GM18907 (cell line): ENCODE results near the gene CRKL.

Experiments used
- ATAC-seq: cut with Tn5 transposase; IDR thresholded peaks from one replicate; pipeline ENCODE4 v1.9.1; 2021; ENCODE audit warnings: mild to moderate bottlenecking, moderate library complexity; ENCODE audit not compliant: unreplicated experiment

CRKL gene

DNA sequence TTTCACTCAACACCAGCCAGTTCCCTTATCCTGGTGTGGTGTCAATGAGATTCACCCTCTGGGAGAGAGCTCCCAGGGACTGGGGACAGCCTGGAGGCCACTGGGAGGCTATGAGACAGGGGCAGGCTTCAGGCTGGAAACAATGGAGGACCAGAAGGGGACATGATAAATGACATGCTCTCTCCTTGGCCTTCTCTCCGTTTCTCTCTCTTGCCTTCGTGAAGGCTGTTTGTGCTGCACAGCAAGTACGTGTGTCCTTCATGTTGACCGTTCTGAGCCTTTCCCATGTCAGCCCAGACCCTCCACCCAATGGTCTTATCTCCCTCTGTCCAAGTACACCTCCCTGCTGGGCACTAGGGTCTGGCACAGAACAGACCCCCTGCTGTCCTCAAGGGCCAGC lies 63.3 kb downstream of the CRKL start:
- ATAC-seq: no peak

DNA sequence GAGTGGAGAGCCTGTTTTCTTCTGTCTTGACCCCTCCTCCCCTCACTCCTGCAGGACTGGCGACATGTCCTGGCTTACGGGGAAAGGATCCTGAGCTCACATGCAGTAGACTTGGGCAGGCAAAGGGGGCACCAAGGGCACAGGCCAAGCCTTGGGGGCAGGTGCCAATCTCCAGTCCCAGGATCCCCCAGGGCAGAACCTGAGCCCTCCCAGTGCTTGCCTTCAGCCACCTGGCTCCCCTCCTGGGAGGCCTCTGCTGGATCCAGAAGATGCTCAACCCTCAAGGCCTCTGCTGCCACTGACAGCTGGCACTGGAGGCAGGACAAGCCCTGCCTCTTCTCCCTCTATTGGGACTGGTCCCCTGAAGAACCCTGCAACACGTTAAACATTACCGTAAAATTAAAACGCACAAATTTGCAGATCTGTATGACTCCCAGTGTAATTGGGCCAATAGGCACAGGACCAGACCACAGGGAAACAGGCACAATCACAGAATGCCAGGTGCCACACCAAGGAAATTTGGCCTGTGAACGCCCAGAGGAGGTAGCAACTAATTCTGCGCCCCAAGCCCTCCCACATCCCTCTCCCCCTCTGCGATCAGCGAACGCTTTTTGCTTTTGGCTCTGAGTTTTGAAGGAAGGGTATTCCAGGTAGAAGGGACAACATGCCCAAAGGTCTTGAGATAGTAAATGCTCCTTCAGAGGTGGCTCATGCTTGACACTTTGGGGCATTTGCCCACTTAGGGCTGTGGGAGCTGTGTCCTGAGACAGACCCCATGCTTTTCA lies 63.9 kb downstream of the CRKL start:
- ATAC-seq: no peak

DNA sequence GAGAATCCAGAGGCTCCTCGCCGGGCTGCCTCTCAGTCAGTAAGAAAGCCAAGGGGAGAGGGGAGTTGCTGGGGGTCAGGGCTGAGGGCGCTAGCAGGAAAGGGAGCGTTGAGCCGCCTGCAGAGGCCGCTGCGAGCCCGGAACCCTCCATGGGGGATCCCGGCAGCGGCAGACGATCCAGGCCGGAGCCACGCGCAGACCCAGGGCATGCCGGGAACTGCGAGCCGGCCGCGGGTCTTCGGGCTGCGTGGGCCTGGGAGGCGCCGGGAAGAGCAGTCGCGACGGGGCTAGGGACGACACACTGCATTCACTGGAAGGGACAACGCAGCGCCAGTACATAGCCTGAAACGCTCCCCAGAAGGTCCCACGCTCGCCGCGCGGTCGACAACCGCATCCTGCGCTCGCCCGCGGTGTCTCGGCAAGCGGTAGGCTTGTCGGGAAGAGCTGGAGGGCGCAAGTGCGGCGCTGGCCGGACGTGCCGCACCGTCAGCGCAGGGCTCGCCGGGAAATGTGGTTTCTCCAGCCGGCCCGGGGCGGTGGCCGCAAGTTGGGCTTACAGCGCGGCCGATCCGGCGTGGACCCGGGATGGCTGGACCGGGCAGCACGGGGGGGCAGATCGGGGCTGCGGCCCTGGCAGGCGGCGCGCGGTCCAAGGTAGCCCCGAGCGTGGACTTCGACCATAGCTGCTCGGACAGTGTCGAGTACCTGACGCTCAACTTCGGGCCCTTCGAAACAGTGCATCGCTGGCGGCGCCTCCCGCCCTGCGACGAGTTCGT lies 64.8 kb downstream of the CRKL start, which contains the start of gene LZTR1:
LZTR1 (plus strand) TSS at position 511 of the 776 bp plus-strand sequence; CDS start at position 586, 75 bp downstream.
- ATAC-seq: peak; percentile 85

DNA sequence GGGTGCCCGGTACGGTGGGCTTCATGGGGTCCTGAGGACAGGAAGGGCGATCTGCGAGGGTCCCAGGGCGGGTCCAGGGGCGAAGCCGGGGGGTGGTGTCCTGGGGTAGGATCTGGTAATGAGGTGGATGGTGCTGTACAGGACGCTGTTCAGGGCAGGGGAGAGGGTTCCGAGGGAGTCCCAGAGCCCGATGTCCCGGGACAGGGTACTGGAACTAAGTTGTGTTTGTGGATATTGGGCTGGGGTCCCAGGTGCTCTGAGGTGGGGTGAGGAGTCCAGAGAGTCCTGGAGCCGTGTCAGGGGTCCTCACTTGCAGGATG lies 65.3 kb downstream of the CRKL start:
- peak; percentile 15 for ATAC-seq

DNA sequence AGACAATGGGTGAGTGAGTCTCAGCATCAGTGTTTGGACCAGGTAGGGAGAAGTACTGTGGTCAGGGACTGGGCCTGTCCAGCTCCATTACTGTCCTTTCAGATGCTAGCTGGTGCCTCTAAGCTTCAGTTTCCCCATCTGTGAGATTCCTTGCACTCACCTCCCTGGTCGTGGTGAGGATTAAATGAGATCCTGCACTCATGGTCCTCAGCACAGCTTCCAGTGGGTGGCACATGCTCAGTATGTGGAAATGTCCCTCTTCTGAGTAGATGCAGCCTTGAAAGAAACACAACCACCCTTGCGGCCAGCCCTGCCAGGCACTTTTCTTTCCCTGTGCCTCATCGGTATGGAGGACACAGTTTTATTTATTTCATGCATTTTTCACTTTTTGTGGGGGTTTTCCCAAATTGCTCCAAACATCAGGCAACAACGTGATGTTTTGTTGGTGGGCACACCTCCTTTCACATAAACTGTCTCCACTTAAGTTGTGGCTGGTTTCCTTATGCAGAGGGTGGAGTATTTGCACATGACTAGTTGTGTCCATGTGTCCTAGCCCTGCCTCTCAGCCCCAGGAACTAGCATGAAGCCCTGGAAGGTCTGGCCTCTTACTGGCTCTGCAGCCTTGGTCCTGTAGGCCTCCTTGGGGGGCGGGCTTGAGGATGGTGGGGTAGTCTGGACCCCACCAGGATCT lies 66.0 kb downstream of the CRKL start:
- no peak for ATAC-seq

DNA sequence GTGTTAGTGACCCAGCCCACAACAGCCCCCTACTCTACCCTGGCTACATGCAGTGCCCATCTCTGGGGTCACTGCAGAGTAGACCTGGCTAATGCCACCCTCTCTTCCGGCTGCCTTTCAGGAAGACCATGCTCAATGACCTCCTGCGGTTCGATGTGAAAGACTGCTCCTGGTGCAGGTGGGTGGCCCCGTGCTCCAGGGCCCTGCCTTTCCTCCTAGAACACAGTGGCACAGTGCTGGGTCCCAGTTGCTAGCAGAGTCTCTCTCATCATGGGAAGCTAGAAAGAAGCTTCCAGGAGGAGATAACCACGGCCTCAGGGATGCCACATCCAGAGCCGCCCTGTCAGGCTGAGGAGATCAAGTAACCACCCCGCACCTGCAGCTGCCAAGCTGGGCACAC lies 68.5 kb downstream of the CRKL start:
- ATAC-seq: no peak

DNA sequence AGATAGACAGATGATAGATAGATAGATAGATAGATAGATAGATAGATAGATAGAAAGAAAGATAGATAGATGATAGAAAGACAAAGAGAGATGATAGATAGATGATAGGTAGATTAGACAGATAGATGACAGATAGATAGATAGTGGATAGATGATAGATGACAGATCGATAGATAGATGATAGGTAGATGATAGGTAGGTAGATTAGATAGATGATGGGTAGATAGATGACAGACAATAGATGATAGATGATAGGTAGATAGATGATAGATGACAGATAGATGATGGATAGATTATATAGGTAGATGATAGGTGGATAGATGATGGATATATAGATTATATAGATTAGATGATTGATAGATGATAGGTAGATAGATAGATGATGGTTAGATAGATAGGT lies 69.2 kb downstream of the CRKL start:
- no peak for ATAC-seq

DNA sequence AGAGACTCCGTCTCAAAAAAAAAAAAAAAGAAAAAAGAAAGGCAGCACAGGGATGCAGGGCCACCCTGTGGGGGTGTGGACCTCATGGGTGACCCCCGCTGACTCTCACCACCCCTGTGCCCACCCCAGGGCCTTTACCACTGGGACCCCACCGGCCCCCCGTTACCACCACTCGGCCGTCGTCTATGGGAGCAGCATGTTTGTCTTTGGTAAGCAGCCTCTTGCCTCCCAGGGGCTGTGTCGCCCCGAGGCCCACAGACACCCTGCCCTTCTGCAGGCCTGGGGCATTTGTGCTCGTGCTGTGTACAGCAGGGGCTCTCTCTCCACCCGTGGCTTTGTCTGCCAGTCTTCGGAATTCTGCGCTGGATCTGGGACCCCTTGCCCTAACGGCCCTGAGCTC lies 70.2 kb downstream of the CRKL start:
- ATAC-seq: no peak

DNA sequence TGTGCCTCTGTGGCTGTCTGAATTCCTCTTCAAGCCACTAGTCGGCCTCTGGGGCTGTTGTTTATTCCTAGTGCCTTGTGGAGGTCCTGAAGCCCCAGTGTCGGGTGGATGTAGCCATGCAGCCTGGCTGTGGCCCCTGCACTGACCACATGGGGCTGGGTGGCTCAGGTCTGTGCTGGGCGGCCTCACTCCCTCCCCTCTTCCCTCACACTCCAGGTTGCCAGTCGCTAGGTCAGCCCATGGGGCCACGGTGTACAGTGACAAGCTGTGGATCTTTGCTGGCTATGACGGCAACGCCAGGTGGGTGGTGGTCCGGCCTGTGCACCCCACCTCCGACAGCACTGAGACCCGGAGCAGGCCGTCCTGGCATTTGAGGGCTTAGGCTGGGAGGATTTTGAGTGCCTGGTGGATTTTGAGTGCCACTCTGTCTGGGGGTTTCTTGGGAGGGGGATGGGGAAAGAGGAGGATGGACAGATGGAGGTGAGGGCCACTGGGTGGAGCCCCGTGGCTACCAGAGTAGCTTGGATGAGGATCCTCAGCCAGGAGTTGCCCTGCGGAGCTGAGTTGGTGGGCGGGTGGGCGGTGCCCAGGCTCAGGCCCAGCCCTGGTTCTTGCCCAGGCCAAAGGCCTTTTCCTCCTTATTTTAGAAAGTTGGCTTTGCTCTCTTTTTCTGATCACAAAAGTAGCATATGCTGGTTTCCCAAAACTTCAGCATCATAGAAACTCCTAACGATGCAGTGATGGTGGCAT lies 71.5 kb downstream of the CRKL start:
- ATAC-seq: no peak

DNA sequence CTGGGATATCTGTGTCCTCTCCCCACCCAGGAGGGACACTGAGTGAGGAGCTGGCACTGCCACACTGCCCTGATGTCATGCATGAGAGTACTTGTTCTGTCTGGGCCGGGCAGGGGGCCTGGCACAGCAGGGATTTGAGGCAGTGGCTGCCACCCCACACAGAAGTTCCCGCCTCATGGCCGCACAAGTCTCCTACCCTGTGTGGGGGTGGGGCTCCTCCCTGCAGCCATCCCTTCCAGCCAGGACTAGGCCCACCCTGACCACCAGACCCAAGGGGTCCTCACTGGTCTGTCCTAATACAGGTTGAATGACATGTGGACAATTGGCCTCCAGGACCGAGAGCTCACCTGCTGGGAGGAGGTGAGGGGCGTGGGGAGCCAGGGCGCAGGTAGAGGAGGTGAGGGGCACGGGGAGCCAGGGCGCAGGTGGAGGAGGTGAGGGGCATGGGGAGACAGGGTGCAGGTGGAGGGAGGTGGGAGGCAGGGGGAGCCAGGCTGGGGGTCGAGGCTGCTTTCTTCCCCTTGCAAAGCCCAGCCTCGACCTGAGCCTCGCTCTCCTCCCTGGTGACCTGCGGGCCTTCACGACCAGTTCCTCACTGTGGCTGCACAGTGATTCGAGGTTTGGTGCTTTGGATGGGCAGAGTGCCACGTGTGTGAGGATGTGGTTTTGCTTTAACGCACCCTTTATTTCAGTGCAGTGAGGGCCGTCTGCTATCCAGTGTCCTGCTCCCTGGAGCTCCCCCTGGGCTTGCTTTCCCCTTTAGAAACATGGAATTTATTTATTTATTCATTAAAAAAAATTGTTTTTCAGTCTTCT lies 72.3 kb downstream of the CRKL start:
- ATAC-seq: no peak

DNA sequence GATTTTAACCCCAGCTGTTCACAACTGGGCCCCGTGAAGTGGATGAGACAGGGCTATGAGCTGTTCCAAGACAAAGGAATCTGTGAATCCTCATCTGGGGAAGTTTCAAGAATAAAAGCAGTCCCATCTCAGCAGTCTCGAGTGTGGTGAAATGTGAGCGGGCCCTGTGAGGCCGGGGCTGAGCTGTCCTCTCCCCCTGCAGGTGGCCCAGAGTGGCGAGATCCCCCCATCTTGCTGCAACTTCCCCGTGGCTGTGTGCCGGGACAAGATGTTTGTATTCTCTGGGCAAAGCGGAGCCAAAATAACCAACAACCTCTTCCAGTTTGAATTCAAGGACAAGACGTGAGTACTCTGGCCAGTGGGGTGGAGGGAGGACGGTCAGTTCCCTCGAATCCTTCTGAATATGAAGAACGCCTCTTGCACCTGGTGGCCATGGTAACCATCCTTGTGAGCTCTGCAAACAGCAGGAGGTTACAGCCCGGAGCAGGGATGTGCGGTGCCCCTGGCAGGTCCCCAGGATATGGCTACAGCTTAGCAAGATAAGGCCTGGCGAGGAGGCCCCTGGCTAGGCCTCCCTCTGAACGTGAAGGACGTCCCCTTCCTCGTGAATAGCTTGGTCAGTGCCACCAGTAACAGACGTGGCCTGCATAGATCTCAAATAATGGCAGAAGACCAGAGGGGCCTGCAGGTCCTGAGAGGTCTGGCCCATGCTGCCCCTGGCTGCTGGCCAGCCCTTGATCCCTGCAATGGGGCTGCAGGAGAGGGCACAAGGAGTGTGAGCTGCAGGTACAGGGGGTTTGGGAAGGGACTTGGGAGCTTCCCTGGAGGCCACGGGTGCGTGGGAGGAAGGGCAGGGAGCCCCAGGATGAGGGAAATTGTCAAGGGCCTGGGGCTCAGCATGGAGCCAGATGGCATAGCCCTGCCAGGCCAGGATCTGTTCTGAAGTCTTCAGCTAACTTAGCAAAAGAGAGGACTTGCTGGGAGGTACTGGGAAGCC lies 73.3 kb downstream of the CRKL start:
- ATAC-seq: no peak

DNA sequence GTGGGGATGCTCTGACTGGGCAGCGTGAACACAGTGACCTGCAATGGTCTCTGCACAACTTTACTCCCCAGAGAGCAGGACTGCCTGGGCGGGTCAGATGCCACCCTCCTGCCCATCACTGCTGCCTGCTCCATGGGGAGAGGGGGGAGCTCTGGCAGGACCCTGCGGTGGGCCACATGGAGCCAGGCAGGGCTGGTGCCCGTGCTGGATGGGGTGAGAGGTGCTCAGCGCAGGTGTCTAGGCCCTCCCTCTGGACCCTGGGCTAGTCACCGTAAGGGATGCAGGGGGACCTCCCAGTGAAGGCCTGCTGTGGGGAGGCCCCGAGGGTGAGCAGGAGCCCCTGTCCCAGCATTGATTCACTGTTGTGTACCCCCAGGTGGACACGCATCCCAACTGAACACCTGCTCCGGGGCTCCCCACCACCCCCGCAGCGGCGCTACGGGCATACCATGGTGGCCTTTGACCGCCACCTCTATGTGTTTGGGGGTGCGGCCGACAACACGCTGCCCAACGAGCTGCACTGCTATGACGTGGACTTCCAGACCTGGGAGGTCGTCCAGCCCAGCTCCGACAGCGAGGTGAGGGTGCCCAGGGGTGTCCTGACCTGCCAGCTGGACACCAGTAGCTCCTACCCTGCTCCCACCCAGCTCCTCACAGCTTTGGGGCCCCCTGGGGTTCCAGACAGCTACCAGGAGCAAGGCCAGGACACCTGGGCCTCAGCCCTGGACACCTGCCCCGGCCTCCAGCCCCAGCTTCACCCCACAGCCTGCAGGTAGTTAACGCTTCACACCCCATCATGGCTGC lies 74.2 kb downstream of the CRKL start:
- ATAC-seq: no peak

DNA sequence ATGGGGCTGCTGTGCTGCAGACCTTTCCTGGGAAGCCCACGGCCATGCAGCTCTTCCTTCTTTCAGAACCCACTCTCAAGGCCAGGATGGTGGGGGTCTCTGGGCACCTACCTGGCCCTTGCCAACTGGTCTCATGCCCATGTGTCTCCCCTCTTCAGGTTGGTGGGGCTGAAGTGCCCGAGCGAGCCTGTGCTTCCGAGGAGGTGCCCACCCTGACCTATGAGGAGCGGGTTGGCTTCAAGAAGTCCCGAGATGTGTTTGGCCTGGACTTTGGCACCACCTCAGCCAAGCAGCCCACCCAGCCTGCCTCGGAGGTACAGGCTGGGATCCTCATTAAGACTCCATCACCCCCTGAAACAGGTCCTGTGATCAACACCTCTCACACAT lies 74.8 kb downstream of the CRKL start:
- no peak for ATAC-seq

DNA sequence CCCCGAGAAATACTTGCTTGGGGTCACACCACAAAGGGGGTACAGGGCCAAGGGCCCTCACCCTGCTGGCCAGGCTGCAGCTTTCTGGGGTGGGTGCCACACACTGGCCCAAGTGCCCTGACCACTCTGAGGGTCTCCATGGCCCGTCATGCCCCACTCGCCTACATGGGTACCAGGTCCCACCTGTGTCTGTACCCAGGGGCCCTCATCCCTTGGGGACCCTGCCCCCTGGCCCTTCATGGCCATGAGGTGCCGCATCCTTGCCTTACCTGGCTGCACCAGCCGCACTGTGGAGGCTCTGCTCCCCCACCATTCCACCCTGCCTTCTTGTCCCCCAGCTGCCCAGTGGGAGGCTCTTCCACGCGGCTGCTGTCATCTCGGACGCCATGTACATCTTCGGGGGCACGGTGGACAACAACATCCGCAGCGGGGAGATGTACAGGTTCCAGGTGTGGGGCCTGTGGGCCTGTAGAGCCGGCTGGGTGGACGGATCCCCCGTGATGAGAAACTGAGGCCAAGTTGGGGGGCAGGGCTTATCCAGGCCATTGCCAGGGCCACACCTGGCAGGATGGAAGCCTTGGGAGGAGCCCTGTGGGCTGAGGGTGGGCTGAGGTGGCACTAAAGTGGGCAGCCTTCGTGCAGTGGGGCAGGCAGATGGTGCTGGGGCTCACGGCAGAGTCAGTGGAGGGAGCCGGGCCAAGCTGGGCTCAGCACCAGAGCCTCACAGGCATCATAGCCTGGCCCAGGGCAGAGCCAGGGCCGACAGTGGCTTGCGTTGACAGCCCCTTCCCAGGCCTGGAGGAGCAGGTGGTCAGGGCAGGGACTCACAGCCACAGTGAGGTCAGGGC lies 75.5 kb downstream of the CRKL start:
- no peak for ATAC-seq

DNA sequence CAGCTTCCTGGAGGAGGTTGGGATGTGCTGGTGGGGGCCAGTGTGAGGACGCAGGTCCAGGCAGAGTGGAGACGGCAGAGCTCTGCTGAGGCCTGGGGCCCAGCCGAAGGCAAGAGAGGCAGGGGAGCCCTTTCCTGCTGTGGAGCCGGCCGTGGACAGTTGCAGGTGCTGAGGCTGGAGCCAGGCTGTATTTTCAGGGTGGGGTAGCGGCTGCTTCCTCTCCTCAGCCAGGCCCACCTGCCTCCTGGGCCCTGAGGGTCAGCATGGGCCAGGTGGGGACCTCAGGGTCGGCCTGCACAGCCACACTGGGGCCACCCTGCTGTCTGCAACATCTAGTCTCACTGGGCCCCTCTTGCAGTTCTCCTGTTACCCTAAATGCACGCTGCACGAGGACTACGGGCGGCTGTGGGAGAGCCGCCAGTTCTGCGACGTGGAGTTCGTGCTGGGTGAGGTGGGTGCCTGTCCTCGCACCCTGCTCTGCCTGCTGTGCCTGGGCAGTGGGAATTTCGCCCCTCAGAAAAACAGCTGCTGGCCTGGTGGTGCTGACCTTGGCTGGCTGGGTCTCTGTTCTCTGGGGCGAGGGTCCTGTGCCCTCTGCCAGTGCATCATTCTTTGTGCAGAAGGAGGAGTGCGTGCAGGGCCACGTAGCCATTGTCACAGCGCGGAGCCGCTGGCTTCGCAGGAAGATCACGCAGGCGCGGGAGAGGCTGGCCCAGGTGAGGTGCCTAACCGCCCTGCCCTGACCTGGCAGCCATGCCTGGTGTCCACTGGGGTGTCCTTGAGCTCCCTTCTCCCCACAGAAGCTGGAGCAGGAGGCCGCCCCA lies 76.3 kb downstream of the CRKL start:
- ATAC-seq: no peak

DNA sequence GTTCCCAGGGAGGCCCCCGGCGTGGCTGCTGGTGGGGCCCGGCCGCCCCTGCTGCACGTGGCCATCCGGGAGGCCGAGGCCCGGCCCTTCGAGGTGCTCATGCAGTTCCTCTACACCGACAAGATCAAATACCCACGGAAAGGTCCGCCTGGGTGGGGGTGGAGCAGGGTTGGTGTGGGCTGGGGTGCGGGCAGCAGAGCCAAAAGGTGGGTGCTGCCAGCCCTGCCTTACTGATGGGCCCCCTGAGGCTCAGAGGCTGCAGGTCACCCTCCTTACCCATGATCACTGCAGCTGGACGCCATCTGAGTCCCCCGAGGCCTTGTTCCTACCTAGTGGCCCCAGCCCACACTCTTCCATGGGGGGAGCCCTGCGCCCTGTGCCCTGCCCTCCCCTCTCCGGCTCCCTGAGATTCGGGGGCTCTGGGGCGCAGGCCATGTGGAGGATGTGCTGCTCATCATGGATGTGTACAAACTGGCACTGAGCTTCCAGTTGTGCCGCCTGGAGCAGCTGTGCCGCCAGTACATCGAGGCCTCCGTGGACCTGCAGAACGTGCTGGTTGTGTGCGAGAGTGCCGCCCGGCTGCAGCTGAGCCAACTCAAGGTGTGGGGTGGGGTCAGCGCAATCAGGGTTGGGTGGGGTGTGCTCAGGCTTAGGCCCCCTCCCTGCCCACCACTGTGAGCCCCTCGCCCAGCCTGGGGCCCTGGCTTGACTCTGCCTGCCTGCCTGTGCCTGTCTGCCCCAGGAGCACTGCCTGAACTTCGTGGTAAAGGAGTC lies 77.1 kb downstream of the CRKL start:
- no peak for ATAC-seq
